Coronary artery (tissue), 2 donors: ENCODE data around the gene SEMA4D.

Experiments
- DNase-seq: peaks from one replicate; pipeline ENCODE4 v3.0.0-alpha.2; 2017; ENCODE audit warnings: low spot score
- H3K27ac ChIP-seq, 2 donors: fragments of 200-600 bp; sonication (generic); one replicate each; pipeline ENCODE4 v1.5.1; 2016 to 2019
- H3K4me3 ChIP-seq: fragments of 200-600 bp; sonication (generic); 2 replicates; pipeline ENCODE4 v1.5.1; 2016; ENCODE audit warnings: mild to moderate bottlenecking, moderate library complexity
- CTCF ChIP-seq: fragments of 200-600 bp; sonication (generic); IDR thresholded peaks from one replicate; pipeline ENCODE4 v1.5.1; 2019; ENCODE audit warnings: antibody characterized with exemption

SEMA4D gene

GRCh38 chr9:89496645-89497256, 1.2 kb downstream of the SEMA4D start:
- Histone ChIP-seq H3K27ac (no peak overlapping the region), H3K4me3 (peak overlapping the region; percentile 86)
- no peak for DNase-seq
- TF ChIP-seq CTCF = no peak

DNA sequence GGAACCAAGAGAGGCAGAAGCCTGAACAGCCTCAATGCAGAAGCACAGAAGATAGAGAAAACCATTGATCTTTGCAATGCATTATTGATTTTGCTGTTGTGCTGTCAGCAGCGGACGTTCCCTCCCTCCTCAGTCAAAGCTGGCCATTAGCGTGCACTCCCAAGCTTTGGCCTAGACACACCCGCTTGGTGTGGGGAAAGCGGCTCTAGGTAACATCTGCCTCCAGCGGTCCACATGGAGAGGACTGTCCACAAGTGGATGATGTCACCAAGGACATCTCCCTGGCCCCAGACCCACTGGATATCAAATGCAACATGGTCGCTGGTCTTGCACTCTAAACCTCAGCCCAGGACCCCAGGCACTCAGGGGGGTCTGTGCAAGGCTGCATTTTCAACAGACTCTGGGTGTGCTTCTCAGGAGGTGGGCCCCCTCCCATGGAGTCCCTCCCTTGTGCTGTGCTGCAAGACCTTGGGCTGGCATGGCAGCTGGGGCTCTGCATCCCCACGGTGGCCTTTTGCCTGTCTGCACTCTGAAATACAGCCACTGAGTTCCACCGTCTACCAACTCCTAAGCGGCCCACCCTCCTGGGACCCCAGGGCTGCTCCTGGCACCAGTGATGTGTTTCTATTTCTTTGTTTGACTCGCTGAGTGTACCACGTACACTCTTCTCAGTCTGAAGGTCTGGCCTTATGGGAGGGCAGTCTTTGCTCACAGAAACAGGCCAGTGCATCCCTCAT, 1.9 kb downstream of the SEMA4D start:
- no peak overlapping the region for H3K4me3 ChIP-seq
- no peak for DNase-seq
- TF ChIP-seq CTCF = no peak
- H3K27ac ChIP-seq = no peak overlapping the region

GRCh38 chr9:89494199-89494598, 3.7 kb downstream of the SEMA4D start:
- Histone ChIP-seq H3K27ac (no peak overlapping the region), H3K4me3 (no peak overlapping the region)
- TF ChIP-seq CTCF = no peak
- DNase-seq = no peak

GRCh38 chr9:89493671-89494070, 4.2 kb downstream of the SEMA4D start:
- no peak for TF ChIP-seq CTCF
- Histone ChIP-seq H3K4me3 (no peak overlapping the region), H3K27ac (no peak overlapping the region)
- no peak for DNase-seq

DNA sequence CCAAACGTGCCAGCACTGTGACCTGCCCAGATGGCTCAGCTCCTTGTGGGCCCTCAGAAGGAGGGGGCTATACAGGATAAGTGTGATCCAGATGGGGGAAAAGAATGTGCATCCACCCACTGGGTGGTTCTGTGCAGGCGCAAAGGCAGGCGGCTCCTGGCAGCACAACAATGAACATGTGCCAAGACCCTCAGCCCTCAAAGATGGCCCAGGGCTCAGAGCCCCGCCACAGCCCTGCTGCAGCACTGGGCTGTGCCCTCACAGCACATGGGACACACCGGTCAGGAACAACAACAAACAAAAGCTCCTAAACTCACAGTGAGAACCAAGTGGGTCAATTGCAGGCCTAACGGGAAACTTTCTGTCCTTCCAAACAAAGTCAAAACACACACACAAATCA, 4.7 kb downstream of the SEMA4D start:
- Histone ChIP-seq H3K27ac (no peak overlapping the region), H3K4me3 (no peak overlapping the region)
- DNase-seq = no peak
- no peak for TF ChIP-seq CTCF

- no peak for TF ChIP-seq CTCF
- Histone ChIP-seq H3K4me3 (no peak overlapping the region), H3K27ac (no peak overlapping the region)
- DNase-seq = no peak
Observed at GRCh38 chr9:89492586-89492985, 5.3 kb downstream of the SEMA4D start.

DNA sequence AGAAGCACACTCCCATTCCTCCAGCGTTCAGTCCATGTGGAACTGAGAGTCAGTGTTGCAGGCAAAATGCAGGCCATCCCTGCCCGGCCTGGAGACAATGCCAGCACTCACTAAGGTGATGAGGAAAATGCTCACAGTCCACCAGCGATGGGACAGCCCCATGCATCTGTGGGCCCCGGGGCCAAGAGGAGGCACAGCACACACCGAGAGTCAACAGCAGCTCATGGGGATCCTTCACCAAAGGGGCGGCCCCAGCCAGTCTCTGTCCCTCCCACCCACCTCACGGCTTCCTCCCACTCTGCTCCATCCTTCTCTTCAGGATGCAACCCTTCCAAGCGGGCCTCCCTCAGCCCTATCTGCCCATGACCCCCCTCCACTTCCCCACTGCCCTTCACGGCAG, 6.2 kb downstream of the SEMA4D start:
- Histone ChIP-seq H3K4me3 (no peak overlapping the region), H3K27ac (no peak overlapping the region)
- no peak for TF ChIP-seq CTCF
- DNase-seq = no peak
